Measurements from ENCODE around the gene YTHDF1.

GRCh38 chr20:63242736-63243135, 26.8 kb upstream of the YTHDF1 start:
- TF ChIP-seq EGR1 (IDR thresholded peaks at IDR 0.05; ENCODE audit: borderline replicate concordance, low read depth, low read length) (no peak), EZH2 (IDR thresholded peaks at IDR 0.05; ENCODE audit: low read depth, low read length, severe bottlenecking) (no peak), POLR2A (IDR thresholded peaks at IDR 0.05; ENCODE audit: control extremely low read depth in 1 of 2, low read depth in 2 of 2, low read length in 2 of 2) (no peak), YY1 (IDR thresholded peaks at IDR 0.05; ENCODE audit: low read depth, low read length) (no peak), TCF12 (IDR thresholded peaks at IDR 0.05; ENCODE audit: low read depth, low read length) (no peak), TBP (IDR thresholded peaks at IDR 0.05; ENCODE audit: low read depth, low read length) (no peak), JUN (IDR thresholded peaks at IDR 0.05; ENCODE audit: low read depth, low read length) (no peak), POLR2AphosphoS5 (IDR thresholded peaks at IDR 0.05; ENCODE audit: low read depth, low read length) (no peak)
- TF ChIP-seq, protein P1, sequence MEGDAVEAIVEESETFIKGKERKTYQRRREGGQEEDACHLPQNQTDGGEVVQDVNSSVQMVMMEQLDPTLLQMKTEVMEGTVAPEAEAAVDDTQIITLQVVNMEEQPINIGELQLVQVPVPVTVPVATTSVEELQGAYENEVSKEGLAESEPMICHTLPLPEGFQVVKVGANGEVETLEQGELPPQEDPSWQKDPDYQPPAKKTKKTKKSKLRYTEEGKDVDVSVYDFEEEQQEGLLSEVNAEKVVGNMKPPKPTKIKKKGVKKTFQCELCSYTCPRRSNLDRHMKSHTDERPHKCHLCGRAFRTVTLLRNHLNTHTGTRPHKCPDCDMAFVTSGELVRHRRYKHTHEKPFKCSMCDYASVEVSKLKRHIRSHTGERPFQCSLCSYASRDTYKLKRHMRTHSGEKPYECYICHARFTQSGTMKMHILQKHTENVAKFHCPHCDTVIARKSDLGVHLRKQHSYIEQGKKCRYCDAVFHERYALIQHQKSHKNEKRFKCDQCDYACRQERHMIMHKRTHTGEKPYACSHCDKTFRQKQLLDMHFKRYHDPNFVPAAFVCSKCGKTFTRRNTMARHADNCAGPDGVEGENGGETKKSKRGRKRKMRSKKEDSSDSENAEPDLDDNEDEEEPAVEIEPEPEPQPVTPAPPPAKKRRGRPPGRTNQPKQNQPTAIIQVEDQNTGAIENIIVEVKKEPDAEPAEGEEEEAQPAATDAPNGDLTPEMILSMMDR (IDR thresholded peaks at IDR 0.05; ENCODE audit: control extremely low read depth in 1 of 3, insufficient read depth in 1 of 3, low read depth in 1 of 3, low read length in 3 of 3): no peak
- TF ChIP-seq, protein P2, sequence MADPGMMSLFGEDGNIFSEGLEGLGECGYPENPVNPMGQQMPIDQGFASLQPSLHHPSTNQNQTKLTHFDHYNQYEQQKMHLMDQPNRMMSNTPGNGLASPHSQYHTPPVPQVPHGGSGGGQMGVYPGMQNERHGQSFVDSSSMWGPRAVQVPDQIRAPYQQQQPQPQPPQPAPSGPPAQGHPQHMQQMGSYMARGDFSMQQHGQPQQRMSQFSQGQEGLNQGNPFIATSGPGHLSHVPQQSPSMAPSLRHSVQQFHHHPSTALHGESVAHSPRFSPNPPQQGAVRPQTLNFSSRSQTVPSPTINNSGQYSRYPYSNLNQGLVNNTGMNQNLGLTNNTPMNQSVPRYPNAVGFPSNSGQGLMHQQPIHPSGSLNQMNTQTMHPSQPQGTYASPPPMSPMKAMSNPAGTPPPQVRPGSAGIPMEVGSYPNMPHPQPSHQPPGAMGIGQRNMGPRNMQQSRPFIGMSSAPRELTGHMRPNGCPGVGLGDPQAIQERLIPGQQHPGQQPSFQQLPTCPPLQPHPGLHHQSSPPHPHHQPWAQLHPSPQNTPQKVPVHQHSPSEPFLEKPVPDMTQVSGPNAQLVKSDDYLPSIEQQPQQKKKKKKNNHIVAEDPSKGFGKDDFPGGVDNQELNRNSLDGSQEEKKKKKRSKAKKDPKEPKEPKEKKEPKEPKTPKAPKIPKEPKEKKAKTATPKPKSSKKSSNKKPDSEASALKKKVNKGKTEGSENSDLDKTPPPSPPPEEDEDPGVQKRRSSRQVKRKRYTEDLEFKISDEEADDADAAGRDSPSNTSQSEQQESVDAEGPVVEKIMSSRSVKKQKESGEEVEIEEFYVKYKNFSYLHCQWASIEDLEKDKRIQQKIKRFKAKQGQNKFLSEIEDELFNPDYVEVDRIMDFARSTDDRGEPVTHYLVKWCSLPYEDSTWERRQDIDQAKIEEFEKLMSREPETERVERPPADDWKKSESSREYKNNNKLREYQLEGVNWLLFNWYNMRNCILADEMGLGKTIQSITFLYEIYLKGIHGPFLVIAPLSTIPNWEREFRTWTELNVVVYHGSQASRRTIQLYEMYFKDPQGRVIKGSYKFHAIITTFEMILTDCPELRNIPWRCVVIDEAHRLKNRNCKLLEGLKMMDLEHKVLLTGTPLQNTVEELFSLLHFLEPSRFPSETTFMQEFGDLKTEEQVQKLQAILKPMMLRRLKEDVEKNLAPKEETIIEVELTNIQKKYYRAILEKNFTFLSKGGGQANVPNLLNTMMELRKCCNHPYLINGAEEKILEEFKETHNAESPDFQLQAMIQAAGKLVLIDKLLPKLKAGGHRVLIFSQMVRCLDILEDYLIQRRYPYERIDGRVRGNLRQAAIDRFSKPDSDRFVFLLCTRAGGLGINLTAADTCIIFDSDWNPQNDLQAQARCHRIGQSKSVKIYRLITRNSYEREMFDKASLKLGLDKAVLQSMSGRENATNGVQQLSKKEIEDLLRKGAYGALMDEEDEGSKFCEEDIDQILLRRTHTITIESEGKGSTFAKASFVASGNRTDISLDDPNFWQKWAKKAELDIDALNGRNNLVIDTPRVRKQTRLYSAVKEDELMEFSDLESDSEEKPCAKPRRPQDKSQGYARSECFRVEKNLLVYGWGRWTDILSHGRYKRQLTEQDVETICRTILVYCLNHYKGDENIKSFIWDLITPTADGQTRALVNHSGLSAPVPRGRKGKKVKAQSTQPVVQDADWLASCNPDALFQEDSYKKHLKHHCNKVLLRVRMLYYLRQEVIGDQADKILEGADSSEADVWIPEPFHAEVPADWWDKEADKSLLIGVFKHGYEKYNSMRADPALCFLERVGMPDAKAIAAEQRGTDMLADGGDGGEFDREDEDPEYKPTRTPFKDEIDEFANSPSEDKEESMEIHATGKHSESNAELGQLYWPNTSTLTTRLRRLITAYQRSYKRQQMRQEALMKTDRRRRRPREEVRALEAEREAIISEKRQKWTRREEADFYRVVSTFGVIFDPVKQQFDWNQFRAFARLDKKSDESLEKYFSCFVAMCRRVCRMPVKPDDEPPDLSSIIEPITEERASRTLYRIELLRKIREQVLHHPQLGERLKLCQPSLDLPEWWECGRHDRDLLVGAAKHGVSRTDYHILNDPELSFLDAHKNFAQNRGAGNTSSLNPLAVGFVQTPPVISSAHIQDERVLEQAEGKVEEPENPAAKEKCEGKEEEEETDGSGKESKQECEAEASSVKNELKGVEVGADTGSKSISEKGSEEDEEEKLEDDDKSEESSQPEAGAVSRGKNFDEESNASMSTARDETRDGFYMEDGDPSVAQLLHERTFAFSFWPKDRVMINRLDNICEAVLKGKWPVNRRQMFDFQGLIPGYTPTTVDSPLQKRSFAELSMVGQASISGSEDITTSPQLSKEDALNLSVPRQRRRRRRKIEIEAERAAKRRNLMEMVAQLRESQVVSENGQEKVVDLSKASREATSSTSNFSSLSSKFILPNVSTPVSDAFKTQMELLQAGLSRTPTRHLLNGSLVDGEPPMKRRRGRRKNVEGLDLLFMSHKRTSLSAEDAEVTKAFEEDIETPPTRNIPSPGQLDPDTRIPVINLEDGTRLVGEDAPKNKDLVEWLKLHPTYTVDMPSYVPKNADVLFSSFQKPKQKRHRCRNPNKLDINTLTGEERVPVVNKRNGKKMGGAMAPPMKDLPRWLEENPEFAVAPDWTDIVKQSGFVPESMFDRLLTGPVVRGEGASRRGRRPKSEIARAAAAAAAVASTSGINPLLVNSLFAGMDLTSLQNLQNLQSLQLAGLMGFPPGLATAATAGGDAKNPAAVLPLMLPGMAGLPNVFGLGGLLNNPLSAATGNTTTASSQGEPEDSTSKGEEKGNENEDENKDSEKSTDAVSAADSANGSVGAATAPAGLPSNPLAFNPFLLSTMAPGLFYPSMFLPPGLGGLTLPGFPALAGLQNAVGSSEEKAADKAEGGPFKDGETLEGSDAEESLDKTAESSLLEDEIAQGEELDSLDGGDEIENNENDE (IDR thresholded peaks at IDR 0.05; ENCODE audit: insufficient replicate concordance, low read length): no peak

Data from H1 (cell line).